GM10248 (cell line): Measurements from ENCODE around the gene SCUBE1.

Experiments
- CTCF ChIA-PET: fragments of 300-600 bp; sonication (Branson Sonifier 250); formaldehyde crosslinking; extraction: SDS; loops from one replicate; lab custom pipeline; 2021; ENCODE audit warnings: antibody characterized with exemption; lab: Yijun Ruan, JAX
- POLR2A ChIA-PET: fragments of 350-650 bp; sonication (Branson Sonifier 250); formaldehyde crosslinking; extraction: SDS; loops from one replicate; lab custom pipeline; 2020; ENCODE audit warnings: antibody characterized with exemption; lab: Yijun Ruan, JAX
- DNase-seq: peaks from one replicate; pipeline ENCODE4 v3.0.0; 2012; ENCODE audit errors: extremely low spot score
- CTCF ChIP-seq: IDR thresholded peaks from 2 replicates; pipeline ENCODE4 v1.5.1; 2012; ENCODE audit warnings: mild to moderate bottlenecking, low read depth; ENCODE audit errors: extremely low read depth, missing control alignments, control extremely low read depth

Gene SCUBE1

GRCh38 chr22:43275545-43276317 lies 67.4 kb downstream of the SCUBE1 start:
- TF ChIP-seq CTCF, result no peak
- POLR2A ChIA-PET, result no interaction called here
- CTCF ChIA-PET, result interaction anchor here (0.6 to 10.9 kb wide), 6 partner anchors 10 to 103 kb away, joined by 3 to 118 read pairs (median 14); partner anchors contain the start of gene SCUBE1
- no peak for DNase-seq

GRCh38 chr22:43274595-43275240 lies 68.5 kb downstream of the SCUBE1 start:
- POLR2A ChIA-PET, result no interaction called here
- CTCF ChIA-PET, result interaction anchor here (0.6 to 10.9 kb wide), 16 partner anchors 10 to 208 kb away, joined by 3 to 118 read pairs (median 6); partner anchors contain the start of gene SCUBE1
- DNase-seq, result no peak
- no peak for TF ChIP-seq CTCF

- ChIA-PET POLR2A (no interaction called here), CTCF (interaction anchor here (0.6 to 10.9 kb wide), 23 partner anchors 9 to 1353 kb away, joined by 3 to 118 read pairs (median 4); partner anchors contain the start of gene SCUBE1)
- peak; percentile 79 for TF ChIP-seq CTCF
- peak; percentile 84 for DNase-seq
Measured at GRCh38 chr22:43273902-43274484, 69.2 kb downstream of the SCUBE1 start.

- CTCF ChIA-PET, result interaction anchor here (0.8 to 10.9 kb wide), 20 partner anchors 8 to 1354 kb away, joined by 3 to 118 read pairs (median 5); partner anchors contain the start of gene SCUBE1
- no peak for DNase-seq
- no peak for TF ChIP-seq CTCF
- POLR2A ChIA-PET, result no interaction called here
Measured at GRCh38 chr22:43272869-43273318, 70.3 kb downstream of the SCUBE1 start.

GRCh38 chr22:43272301-43272700 lies 70.9 kb downstream of the SCUBE1 start:
- CTCF ChIA-PET, result interaction anchor here (1.0 to 10.9 kb wide), 12 partner anchors 8 to 1355 kb away, joined by 3 to 118 read pairs (median 8); partner anchors contain the start of gene SCUBE1
- DNase-seq, result no peak
- TF ChIP-seq CTCF, result no peak

GRCh38 chr22:43270949-43271348 lies 72.2 kb downstream of the SCUBE1 start:
- ChIA-PET POLR2A (no interaction called here), CTCF (interaction anchor here (1.4 to 10.9 kb wide), 4 partner anchors 11 to 113 kb away, joined by 4 to 118 read pairs (median 28); partner anchors contain the start of gene SCUBE1)
- DNase-seq, result no peak
- no peak for TF ChIP-seq CTCF

More at GRCh38 chr22:43272301-43272700, 70.9 kb downstream of the SCUBE1 start:
- POLR2A ChIA-PET, result no interaction called here
